ENCODE data around the gene TBC1D25.

Gene TBC1D25

GRCh38 chrX:48539345-48540027, at the start of gene TBC1D25:
Gene TBC1D25, plus strand, starts transcription at chrX:48539714. Its CDS starts 84 bp downstream, at chrX:48539798.
- DNase-seq (ENCODE audit: low spot score), result peak; percentile 97

GRCh38 chrX:48489892-48490291, 49.6 kb upstream of the TBC1D25 start:
- DNase-seq (ENCODE audit: low spot score), result no peak

GRCh38 chrX:48490661-48491060, 48.9 kb upstream of the TBC1D25 start:
- DNase-seq (ENCODE audit: low spot score), result no peak

- no peak for DNase-seq (ENCODE audit: low spot score)
Observed at GRCh38 chrX:48491809-48492208, 47.7 kb upstream of the TBC1D25 start.

GRCh38 chrX:48492293-48492910, 47.1 kb upstream of the TBC1D25 start:
- no peak for DNase-seq (ENCODE audit: low spot score)

- DNase-seq (ENCODE audit: low spot score), result peak; percentile 60
Observed at GRCh38 chrX:48493890-48494364, 45.6 kb upstream of the TBC1D25 start.

- DNase-seq (ENCODE audit: low spot score), result no peak
Observed at GRCh38 chrX:48496660-48497059, 42.9 kb upstream of the TBC1D25 start.

GRCh38 chrX:48497871-48498270, 41.6 kb upstream of the TBC1D25 start:
- DNase-seq (ENCODE audit: low spot score), result no peak

- DNase-seq (ENCODE audit: low spot score), result no peak
Observed at GRCh38 chrX:48498374-48498809, 41.1 kb upstream of the TBC1D25 start.

GRCh38 chrX:48504261-48504660, 35.3 kb upstream of the TBC1D25 start:
- DNase-seq (ENCODE audit: low spot score), result no peak

GRCh38 chrX:48505481-48505880, 34.0 kb upstream of the TBC1D25 start:
- DNase-seq (ENCODE audit: low spot score), result no peak

- DNase-seq (ENCODE audit: low spot score), result no peak
Observed at GRCh38 chrX:48507246-48507645, 32.3 kb upstream of the TBC1D25 start.

GRCh38 chrX:48508400-48509244, 30.9 kb upstream of the TBC1D25 start, which contains the start of gene PORCN:
Gene PORCN, plus strand, starts transcription at chrX:48508992. Its CDS starts 829 bp downstream, at chrX:48509821.
- peak; percentile 80 for DNase-seq (ENCODE audit: low spot score)

GRCh38 chrX:48509245-48509590, 30.3 kb upstream of the TBC1D25 start:
- DNase-seq (ENCODE audit: low spot score), result peak; percentile 13

GRCh38 chrX:48509619-48510018, 29.9 kb upstream of the TBC1D25 start:
- no peak for DNase-seq (ENCODE audit: low spot score)

GRCh38 chrX:48511560-48511959, 28.0 kb upstream of the TBC1D25 start:
- DNase-seq (ENCODE audit: low spot score), result no peak

GRCh38 chrX:48512371-48512935, 27.1 kb upstream of the TBC1D25 start:
- no peak for DNase-seq (ENCODE audit: low spot score)

GRCh38 chrX:48513670-48514069, 25.8 kb upstream of the TBC1D25 start:
- no peak for DNase-seq (ENCODE audit: low spot score)

GRCh38 chrX:48514126-48514806, 25.2 kb upstream of the TBC1D25 start:
- DNase-seq (ENCODE audit: low spot score), result no peak

GRCh38 chrX:48514868-48515460, 24.6 kb upstream of the TBC1D25 start:
- no peak for DNase-seq (ENCODE audit: low spot score)

GRCh38 chrX:48515842-48516241, 23.7 kb upstream of the TBC1D25 start:
- DNase-seq (ENCODE audit: low spot score), result no peak

Measured in NAMALWA (cell line).